Measurements from ENCODE around the gene ZDHHC1.

DNA sequence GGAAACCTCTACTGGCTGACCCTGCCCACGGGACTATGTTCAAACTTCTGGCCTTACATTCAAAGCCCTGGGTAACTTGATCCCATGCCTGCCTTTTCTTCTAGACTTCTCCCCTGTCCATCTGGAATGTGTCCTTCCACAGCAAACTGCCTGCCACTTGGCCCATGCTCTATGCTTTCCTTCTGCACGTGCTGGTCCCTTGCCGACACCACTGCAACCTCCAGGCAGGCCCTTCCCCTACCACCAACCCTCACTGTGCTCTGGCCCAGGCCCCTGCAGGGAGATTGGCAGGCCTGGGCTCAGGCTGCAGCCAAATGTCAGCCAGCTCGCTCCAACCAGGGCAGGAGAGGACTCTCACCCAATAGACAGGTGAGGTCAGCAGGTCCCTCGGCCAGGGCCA lies 25.6 kb upstream of the ZDHHC1 start:
- TF ChIP-seq POLR2AphosphoS5 (IDR thresholded peaks at IDR 0.05) (no peak), POLR2A (IDR thresholded peaks at IDR 0.05) (no peak)
- TF ChIP-seq, protein P1, sequence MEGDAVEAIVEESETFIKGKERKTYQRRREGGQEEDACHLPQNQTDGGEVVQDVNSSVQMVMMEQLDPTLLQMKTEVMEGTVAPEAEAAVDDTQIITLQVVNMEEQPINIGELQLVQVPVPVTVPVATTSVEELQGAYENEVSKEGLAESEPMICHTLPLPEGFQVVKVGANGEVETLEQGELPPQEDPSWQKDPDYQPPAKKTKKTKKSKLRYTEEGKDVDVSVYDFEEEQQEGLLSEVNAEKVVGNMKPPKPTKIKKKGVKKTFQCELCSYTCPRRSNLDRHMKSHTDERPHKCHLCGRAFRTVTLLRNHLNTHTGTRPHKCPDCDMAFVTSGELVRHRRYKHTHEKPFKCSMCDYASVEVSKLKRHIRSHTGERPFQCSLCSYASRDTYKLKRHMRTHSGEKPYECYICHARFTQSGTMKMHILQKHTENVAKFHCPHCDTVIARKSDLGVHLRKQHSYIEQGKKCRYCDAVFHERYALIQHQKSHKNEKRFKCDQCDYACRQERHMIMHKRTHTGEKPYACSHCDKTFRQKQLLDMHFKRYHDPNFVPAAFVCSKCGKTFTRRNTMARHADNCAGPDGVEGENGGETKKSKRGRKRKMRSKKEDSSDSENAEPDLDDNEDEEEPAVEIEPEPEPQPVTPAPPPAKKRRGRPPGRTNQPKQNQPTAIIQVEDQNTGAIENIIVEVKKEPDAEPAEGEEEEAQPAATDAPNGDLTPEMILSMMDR (IDR thresholded peaks at IDR 0.05): no peak
